ENCODE results near the gene CDH23. TPM values are rescaled to one million over a fixed set of nuclear protein-coding genes. Genes with fewer than 3 reads are reported as not detected.

Gene CDH23
- 0.17 and 0.29 TPM in 2 replicates for total RNA-seq

DNA sequence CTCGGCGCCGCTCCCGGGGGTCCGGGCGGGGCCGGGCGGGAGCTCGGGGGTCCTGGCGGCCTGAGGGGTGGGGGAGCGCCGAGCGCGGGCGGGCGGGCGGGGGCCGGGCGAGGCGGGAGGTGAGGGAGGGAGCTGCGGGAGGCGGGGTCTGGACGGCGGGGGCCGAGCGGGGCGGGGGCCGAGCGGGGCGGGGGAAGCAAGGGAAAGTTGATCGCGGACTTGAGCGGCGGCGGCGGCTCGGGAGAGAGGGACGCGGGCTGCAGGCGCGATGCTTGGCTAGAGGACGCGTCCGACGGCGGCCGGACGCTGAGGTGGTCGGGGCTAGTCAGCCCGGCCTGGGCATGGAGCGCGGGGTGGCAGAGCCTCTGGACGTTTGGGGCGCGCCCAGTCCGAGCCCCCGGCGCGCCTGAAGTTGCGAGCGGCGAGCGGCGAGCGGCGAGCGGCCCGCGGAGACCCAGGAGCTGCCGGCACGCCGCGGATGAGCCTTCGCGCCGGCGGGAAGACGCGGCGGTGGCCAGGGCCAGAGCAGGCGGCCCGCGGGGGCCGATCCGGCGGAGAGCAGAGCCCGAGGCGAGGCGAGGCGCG lies at the start of gene CDH23:
Gene CDH23, plus strand, starts transcription at position 210 of the 585 bp plus-strand sequence. CDS start 42,912 bp downstream, outside the sequence.
- peaks cover 8% of the 10 kb centered on the region for H3K4me1 Mint-ChIP-seq
- no peaks in the 10 kb centered on the region for H3K9me3 Mint-ChIP-seq
- peak within 1 kb of the TSS; percentile 78 for H3K4me3 Mint-ChIP-seq
- intact Hi-C loops (cut with micrococcal nuclease) = loop anchor here (1.0 to 5.0 kb wide), 5 partner anchors 24 to 415 kb away; no protein-coding TSS in a partner anchor
- no peaks in the 10 kb centered on the region for H3K36me3 Mint-ChIP-seq (ENCODE audit: low read depth)
- H3K27me3 Mint-ChIP-seq = peaks cover 49% of the 10 kb centered on the region
- CTCF ChIA-PET = interaction anchor here (1.1 to 2.9 kb wide), 6 partner anchors 77 to 311 kb away, joined by 3 to 20 read pairs (median 3); no protein-coding TSS in a partner anchor
- TF ChIP-seq, protein P1, sequence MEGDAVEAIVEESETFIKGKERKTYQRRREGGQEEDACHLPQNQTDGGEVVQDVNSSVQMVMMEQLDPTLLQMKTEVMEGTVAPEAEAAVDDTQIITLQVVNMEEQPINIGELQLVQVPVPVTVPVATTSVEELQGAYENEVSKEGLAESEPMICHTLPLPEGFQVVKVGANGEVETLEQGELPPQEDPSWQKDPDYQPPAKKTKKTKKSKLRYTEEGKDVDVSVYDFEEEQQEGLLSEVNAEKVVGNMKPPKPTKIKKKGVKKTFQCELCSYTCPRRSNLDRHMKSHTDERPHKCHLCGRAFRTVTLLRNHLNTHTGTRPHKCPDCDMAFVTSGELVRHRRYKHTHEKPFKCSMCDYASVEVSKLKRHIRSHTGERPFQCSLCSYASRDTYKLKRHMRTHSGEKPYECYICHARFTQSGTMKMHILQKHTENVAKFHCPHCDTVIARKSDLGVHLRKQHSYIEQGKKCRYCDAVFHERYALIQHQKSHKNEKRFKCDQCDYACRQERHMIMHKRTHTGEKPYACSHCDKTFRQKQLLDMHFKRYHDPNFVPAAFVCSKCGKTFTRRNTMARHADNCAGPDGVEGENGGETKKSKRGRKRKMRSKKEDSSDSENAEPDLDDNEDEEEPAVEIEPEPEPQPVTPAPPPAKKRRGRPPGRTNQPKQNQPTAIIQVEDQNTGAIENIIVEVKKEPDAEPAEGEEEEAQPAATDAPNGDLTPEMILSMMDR (IDR thresholded peaks at IDR 0.05) = no peak
- no peak for DNase-seq
- no peak within 1 kb of the TSS for H3K27ac Mint-ChIP-seq
- ATAC-seq (ENCODE audit: low read depth) = peak; percentile 49
- POLR2A ChIA-PET = interaction anchor here (1.0 to 1.9 kb wide), 4 partner anchors 20 to 173 kb away, joined by 3 to 9 read pairs (median 5); no protein-coding TSS in a partner anchor

DNA sequence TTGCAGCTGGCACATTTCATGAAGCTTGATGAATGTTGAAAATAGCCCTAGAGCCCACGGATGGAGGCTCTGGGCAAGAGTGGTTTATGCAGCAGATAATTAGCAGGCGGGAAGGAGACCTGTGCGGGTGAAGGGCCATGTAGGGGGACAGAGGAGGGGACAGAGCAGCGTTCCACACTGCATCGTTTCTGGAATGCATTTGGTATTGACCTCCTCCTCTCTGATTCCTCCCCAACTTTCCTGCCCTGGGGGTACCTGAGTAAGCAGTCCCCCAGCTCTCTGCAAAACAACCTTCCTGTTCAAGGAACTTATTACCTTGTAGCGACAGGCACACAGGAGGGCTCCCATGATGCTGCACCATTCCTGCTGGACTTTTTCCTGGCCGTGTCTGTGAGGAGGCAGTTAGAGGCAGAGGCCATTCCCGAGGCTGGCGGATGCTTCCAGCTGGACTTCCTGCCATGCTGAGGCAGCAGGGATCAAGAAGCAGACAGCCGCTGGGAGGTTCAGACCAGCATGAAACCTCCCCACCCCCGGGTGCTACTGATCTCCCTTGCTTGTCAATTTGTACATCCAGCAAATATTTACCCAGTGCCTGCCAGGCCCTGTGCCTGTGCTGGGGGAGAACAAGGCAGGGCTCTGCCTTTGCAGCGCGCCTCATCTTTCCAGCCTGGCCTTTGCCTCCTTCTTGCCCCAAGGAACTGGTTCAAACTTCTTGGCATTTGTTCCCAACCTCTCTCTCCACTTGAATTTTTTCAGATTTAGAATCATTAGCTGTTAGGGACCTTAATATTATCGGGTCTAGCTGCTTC lies 48.9 kb upstream of the CDH23 start:
- H3K27ac Mint-ChIP-seq = no peak overlapping the region
- DNase-seq (no peak), ATAC-seq (ENCODE audit: low read depth) (no peak)
- H3K4me1 Mint-ChIP-seq = no peaks in the 10 kb centered on the region
- H3K4me3 Mint-ChIP-seq = no peak overlapping the region
- H3K36me3 Mint-ChIP-seq (ENCODE audit: low read depth) = peaks cover 4% of the 10 kb centered on the region
- ChIA-PET CTCF (no interaction called here), POLR2A (no interaction called here)
- no peaks in the 10 kb centered on the region for H3K27me3 Mint-ChIP-seq
- intact Hi-C loops (cut with micrococcal nuclease) = no loop called here
- TF ChIP-seq, protein P1 (IDR thresholded peaks at IDR 0.05) = no peak
- H3K9me3 Mint-ChIP-seq = no peaks in the 10 kb centered on the region

DNA sequence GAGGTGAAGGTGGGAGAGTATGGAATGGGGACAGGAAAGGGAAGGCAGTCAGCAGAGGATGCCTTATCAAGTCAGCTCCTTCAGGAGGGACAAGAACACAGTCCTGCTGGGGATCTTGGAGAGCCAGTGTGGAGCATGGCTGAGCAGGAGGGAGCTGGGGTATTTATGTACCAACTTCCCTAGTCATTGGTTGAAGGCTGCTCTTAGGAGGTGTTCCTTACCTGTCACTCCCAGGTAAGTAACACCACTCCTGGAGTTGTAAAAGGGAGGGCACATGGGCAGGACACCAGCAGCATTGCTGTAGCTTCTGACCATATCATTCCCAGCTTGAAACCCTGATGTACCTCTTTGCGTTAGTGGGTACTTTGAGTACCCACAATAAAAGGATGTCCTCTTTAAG lies 47.9 kb upstream of the CDH23 start:
- no peak for ATAC-seq (ENCODE audit: low read depth)
- H3K4me3 Mint-ChIP-seq = no peak overlapping the region
- no peak for DNase-seq
- no peaks in the 10 kb centered on the region for H3K27me3 Mint-ChIP-seq
- intact Hi-C loops (cut with micrococcal nuclease) = no loop called here
- H3K36me3 Mint-ChIP-seq (ENCODE audit: low read depth) = peaks cover 7% of the 10 kb centered on the region
- TF ChIP-seq, protein P1 (IDR thresholded peaks at IDR 0.05) = no peak
- H3K9me3 Mint-ChIP-seq = no peaks in the 10 kb centered on the region
- no peak overlapping the region for H3K27ac Mint-ChIP-seq
- POLR2A ChIA-PET = no interaction called here
- no peaks in the 10 kb centered on the region for H3K4me1 Mint-ChIP-seq
- CTCF ChIA-PET = no interaction called here

DNA sequence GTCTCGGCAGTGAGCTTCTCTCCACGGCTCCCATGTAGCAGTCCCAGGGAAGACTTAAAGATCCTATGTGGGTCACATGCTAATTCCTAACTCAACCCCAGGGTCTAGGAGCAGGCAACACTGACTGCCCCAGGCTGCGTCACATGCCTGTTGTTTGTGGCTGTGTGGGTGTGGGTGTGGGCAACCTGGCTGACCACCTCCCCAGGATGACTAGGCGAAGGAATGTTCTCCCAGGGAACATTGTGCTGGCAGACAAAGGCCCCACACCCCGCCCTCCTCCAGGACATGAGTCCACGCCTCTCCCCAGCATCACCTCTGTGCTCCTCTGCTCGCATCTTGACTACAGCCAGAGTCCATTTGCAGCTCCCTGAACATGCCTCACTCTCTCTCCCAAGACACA lies 47.3 kb upstream of the CDH23 start:
- POLR2A ChIA-PET = no interaction called here
- H3K4me1 Mint-ChIP-seq = no peaks in the 10 kb centered on the region
- DNase-seq = no peak
- CTCF ChIA-PET = no interaction called here
- H3K9me3 Mint-ChIP-seq = no peaks in the 10 kb centered on the region
- TF ChIP-seq, protein P1 (IDR thresholded peaks at IDR 0.05) = no peak
- intact Hi-C loops (cut with micrococcal nuclease) = no loop called here
- H3K4me3 Mint-ChIP-seq = no peak overlapping the region
- no peak for ATAC-seq (ENCODE audit: low read depth)
- peaks cover 7% of the 10 kb centered on the region for H3K36me3 Mint-ChIP-seq (ENCODE audit: low read depth)
- H3K27me3 Mint-ChIP-seq = no peaks in the 10 kb centered on the region
- H3K27ac Mint-ChIP-seq = no peak overlapping the region

DNA sequence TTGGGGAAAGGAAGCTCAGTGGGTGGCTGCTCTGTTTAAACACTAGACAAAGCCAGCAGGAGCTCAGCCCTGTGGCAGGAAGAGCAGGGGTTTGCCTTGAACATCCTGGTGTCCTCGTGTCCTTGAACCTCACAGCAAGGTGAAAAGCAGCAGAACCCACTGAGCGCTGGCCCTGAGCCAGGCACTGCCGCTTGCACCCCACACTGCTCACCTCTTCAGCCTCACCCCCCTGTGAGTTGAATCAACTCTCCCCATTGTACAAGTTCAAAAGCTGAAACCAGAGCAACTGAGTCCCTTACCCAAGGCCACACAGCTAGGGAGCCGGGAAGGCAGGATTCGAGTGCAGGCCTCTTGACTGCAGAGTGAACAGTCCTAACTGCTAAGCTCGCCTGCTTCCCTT lies 45.6 kb upstream of the CDH23 start:
- ATAC-seq (ENCODE audit: low read depth) (no peak), DNase-seq (no peak)
- TF ChIP-seq, protein P1 (IDR thresholded peaks at IDR 0.05) = no peak
- Mint-ChIP-seq H3K27ac (no peak overlapping the region), H3K27me3 (no peaks in the 10 kb centered on the region), H3K36me3 (ENCODE audit: low read depth) (peaks cover 8% of the 10 kb centered on the region), H3K9me3 (no peaks in the 10 kb centered on the region), H3K4me3 (no peak overlapping the region), H3K4me1 (no peaks in the 10 kb centered on the region)
- CTCF ChIA-PET = interaction anchor here (1.2 kb wide), 1 partner anchor 9 kb away, joined by 3 read pairs; no protein-coding TSS in a partner anchor
- intact Hi-C loops (cut with micrococcal nuclease) = no loop called here
- POLR2A ChIA-PET = interaction anchor here (1.1 to 1.6 kb wide), 2 partner anchors 22 to 33 kb away, joined by 3 to 4 read pairs; no protein-coding TSS in a partner anchor

All from activated B cell treated with CpG ODN at 0.5 μM for 24 hours (primary cell).